ENCODE measurements around the gene VTCN1.
A peak's percentile ranks its signal among the peaks of the same experiment; 100 is the strongest.

The VTCN1 gene

GRCh38 chr1:117130526-117130925 lies 80.2 kb downstream of the VTCN1 start:
- H3K79me2 ChIP-seq (ENCODE audit: control insufficient read depth, low read length), result no peaks in the 10 kb centered on the region
- TF ChIP-seq EZH2phosphoT487 (IDR thresholded peaks at IDR 0.05; ENCODE audit: borderline replicate concordance, low read length) (no peak), CTCF (IDR thresholded peaks at IDR 0.05; ENCODE audit: low read depth, low read length, poor library complexity, severe bottlenecking) (no peak)

GRCh38 chr1:117128323-117129079 lies 82.2 kb downstream of the VTCN1 start:
- no peak overlapping the region for H3K4me2 ChIP-seq (ENCODE audit: low read length)
- H3K27ac ChIP-seq (ENCODE audit: low read depth, low read length), result no peak overlapping the region

More at GRCh38 chr1:117130526-117130925, 80.2 kb downstream of the VTCN1 start:
- no peak overlapping the region for H3K27ac ChIP-seq (ENCODE audit: low read depth, low read length)
- no peaks in the 10 kb centered on the region for H3F3A ChIP-seq (ENCODE audit: control insufficient read depth, insufficient read depth)
- H3K9me2 ChIP-seq (replicated peaks; ENCODE audit: control insufficient read depth, low read length), result no peaks in the 10 kb centered on the region
- H3K9me3 ChIP-seq (ENCODE audit: control insufficient read depth, insufficient read depth, low read length), result no peaks in the 10 kb centered on the region
- no peaks in the 10 kb centered on the region for H3K36me3 ChIP-seq (ENCODE audit: control insufficient read depth, low read length)
- no peaks in the 10 kb centered on the region for H4K20me1 ChIP-seq (ENCODE audit: control insufficient read depth, insufficient read depth, low read depth, low read length)
- peaks cover 9% of the 10 kb centered on the region for H3K27me3 ChIP-seq (ENCODE audit: control insufficient read depth, low read length)
- no peaks in the 10 kb centered on the region for H3K4me1 ChIP-seq (ENCODE audit: control insufficient read depth, low read length)
- H3K4me3 ChIP-seq (ENCODE audit: low read length), result no peak overlapping the region
- H3K4me2 ChIP-seq (ENCODE audit: low read length), result no peak overlapping the region

GRCh38 chr1:117127795-117128194 lies 82.9 kb downstream of the VTCN1 start:
- H3F3A ChIP-seq (ENCODE audit: control insufficient read depth, insufficient read depth), result no peaks in the 10 kb centered on the region
- H3K79me2 ChIP-seq (ENCODE audit: control insufficient read depth, low read length), result no peaks in the 10 kb centered on the region
- H3K27ac ChIP-seq (ENCODE audit: low read depth, low read length), result no peak overlapping the region
- H3K4me2 ChIP-seq (ENCODE audit: low read length), result no peak overlapping the region
- no peaks in the 10 kb centered on the region for H4K20me1 ChIP-seq (ENCODE audit: control insufficient read depth, insufficient read depth, low read depth, low read length)
- no peaks in the 10 kb centered on the region for H3K36me3 ChIP-seq (ENCODE audit: control insufficient read depth, low read length)
- H3K9me2 ChIP-seq (replicated peaks; ENCODE audit: control insufficient read depth, low read length), result no peaks in the 10 kb centered on the region
- no peaks in the 10 kb centered on the region for H3K4me1 ChIP-seq (ENCODE audit: control insufficient read depth, low read length)
- H3K27me3 ChIP-seq (ENCODE audit: control insufficient read depth, low read length), result peaks cover 16% of the 10 kb centered on the region
- TF ChIP-seq CTCF (IDR thresholded peaks at IDR 0.05; ENCODE audit: low read depth, low read length, poor library complexity, severe bottlenecking) (no peak), EZH2phosphoT487 (IDR thresholded peaks at IDR 0.05; ENCODE audit: borderline replicate concordance, low read length) (no peak)
- H3K4me3 ChIP-seq (ENCODE audit: low read length), result no peak overlapping the region
- H3K9me3 ChIP-seq (ENCODE audit: control insufficient read depth, insufficient read depth, low read length), result no peaks in the 10 kb centered on the region

More at GRCh38 chr1:117128323-117129079, 82.2 kb downstream of the VTCN1 start:
- Histone ChIP-seq H4K20me1 (ENCODE audit: control insufficient read depth, insufficient read depth, low read depth, low read length) (no peaks in the 10 kb centered on the region), H3K27me3 (ENCODE audit: control insufficient read depth, low read length) (peaks cover 16% of the 10 kb centered on the region), H3K4me1 (ENCODE audit: control insufficient read depth, low read length) (no peaks in the 10 kb centered on the region), H3K9me3 (ENCODE audit: control insufficient read depth, insufficient read depth, low read length) (no peaks in the 10 kb centered on the region), H3F3A (ENCODE audit: control insufficient read depth, insufficient read depth) (no peaks in the 10 kb centered on the region), H3K4me3 (ENCODE audit: low read length) (no peak overlapping the region), H3K79me2 (ENCODE audit: control insufficient read depth, low read length) (no peaks in the 10 kb centered on the region), H3K36me3 (ENCODE audit: control insufficient read depth, low read length) (no peaks in the 10 kb centered on the region), H3K9me2 (replicated peaks; ENCODE audit: control insufficient read depth, low read length) (no peaks in the 10 kb centered on the region)
- TF ChIP-seq CTCF (IDR thresholded peaks at IDR 0.05; ENCODE audit: low read depth, low read length, poor library complexity, severe bottlenecking), result peak; percentile 61
- TF ChIP-seq EZH2phosphoT487 (IDR thresholded peaks at IDR 0.05; ENCODE audit: borderline replicate concordance, low read length), result no peak

Data from DOHH2 (cell line).